Measurements from ENCODE around the gene ALG3.
"Not testable (repeated sequence)": the region's sequence is repeated elsewhere in the genome, so short reads cannot be mapped to it uniquely, and the experiment has no call there.

ALG3 gene

DNA sequence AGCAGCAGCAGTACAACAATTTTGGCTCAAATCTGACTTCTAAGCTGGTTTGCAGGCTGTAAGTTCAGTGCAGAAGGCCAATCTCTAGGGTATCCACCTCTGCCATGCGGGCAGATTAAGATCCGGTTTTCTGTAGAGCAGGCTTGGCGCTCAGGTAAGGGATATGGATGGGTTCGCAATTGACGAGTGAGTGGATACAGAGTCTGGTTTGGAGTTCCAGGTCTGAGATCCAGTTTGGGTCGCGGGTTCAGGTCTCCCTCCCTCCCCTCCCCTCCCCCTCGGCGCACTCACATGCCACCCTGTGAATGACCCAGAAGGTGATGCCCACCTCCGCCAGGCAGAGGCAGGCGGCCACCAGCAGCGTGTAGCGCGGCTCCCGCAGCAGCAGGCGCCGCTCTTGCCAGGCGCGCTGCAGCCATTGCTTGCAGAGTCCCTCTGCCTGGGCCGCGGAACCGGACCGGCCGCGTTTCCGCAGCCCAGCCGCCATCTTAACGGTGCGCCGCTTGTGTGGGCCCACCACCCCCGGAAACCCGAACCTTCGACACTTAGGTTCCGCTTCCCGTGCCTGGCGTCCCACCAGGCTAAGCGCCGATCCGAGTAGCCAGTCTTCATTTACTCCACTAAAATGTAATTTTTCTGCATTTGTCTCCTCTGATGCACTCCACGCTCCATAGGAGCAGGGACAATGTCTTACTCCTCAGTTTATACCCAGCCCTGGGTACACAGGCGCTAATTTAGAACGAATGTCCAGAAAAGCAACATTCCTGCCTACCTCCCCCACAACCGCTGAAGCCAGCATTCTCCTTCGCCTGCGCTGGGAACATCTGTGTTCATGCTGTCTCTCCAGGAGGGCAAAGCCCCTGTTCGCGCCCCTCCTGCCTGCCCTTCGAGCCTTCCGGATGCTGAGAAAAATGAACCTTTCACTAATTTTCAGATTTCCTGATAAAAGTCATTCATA lies at the start of gene ALG3:
Gene ALG3 (minus strand): TSS at position 509 of the 958 bp plus-strand sequence. CDS start 22 bp downstream, at position 487.
- peak; percentile 59 for DNase-seq (ENCODE audit: low read depth)

DNA sequence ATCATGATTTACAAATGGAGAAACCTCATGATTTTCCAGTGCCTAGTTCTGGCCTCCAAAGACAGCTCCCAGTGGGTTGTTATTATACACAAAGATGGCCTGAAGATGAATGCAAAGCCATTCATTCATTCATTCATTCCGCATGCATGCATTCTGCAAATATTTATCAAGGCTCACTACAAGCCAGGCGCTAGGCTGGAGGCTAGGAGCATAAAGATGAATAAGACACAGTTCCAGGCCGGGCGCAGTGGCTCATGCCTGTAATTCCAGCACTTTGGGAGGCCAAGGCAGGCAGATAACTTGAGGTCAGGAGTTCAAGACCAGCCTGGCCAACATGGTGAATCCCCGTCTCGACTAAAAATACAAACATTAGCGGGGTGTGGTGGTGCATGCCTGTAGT lies 47.9 kb upstream of the ALG3 start:
- no peak for DNase-seq (ENCODE audit: low read depth)

DNA sequence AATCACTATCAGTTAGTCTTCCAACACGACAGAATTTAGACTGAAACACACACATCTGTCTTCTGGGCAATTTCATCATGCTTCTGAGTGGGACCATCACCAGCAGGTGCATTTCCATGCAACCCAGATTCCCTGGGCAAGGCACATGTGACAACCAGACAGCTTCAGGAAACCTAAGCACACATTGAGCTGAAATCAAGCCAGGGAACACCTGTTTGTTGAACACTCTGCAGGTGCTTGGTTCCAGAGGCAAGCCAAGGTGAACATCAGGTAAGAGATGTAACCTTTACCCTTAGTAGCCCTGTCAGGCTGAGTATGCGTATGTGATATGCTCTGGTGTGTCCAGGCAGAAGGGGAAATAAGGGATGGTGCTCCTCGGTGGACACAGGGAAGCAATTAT lies 47.0 kb upstream of the ALG3 start:
- DNase-seq (ENCODE audit: low read depth): no peak

DNA sequence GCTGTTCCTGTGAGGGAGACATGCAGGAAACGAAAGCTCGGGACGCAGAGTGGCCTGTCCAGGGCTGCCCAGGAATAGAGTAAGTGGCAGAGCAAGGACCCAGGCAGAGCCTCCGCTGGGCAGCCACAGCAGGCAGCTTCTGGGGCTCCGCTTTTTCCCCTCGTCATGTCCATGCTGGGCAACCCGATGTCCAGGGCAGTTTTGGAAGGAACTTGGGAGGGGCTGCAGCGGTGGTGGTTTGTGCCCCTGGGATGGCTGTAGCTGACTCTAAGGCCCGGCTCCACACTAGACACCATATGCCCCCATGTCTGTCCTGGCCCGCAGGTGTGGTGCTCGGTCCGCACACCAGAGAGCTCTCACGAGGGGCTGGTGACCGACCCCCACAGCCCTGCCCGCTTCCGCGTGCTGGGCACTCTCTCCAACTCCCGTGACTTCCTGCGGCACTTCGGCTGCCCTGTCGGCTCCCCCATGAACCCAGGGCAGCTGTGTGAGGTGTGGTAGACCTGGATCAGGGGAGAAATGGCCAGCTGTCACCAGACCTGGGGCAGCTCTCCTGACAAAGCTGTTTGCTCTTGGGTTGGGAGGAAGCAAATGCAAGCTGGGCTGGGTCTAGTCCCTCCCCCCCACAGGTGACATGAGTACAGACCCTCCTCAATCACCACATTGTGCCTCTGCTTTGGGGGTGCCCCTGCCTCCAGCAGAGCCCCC lies 43.1 kb upstream of the ALG3 start:
- no peak for DNase-seq (ENCODE audit: low read depth)

DNA sequence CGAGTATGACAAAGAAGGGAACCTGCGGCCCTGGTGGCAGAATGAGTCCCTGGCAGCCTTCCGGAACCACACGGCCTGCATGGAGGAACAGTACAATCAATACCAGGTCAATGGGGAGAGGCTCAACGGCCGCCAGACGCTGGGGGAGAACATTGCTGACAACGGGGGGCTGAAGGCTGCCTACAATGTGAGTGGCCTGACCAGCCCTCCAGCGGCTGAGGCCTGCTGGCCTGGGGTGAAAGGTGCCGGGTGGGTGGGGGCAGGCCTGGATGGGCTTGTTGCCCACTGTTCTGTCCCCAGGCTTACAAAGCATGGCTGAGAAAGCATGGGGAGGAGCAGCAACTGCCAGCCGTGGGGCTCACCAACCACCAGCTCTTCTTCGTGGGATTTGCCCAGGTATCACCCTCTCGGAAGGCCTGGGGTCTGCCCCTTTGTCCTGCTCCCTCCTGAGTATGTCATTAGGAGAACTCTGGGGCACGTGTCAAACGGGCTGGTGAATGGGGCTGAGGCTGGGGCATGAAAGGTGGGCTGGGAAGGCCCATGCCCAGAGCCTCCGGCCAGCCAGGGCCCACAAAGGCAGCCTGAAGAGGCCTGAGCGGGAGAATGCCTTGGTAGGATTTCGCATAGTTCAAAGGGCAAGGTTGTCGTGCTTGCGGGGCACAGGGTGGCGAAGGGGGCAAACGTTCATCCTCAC lies 42.4 kb upstream of the ALG3 start:
- DNase-seq (ENCODE audit: low read depth): no peak

DNA sequence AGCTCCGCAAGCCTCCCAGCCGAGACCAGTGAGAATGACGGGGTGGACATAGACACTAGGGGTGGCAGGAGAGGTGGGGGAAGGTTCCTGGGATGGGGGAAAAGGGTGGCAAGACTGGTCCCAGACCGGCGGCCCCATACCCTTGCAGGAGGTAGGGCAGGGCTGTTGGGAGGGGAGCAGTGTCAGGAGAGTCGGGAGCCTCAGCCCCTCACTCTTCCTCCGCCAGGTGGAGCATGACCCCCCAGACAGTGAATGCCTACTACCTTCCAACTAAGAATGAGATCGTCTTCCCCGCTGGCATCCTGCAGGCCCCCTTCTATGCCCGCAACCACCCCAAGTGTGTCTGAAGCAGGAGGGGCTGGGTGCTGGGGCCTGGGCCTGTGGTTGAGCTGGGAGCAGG lies 41.6 kb upstream of the ALG3 start:
- DNase-seq (ENCODE audit: low read depth): no peak

DNA sequence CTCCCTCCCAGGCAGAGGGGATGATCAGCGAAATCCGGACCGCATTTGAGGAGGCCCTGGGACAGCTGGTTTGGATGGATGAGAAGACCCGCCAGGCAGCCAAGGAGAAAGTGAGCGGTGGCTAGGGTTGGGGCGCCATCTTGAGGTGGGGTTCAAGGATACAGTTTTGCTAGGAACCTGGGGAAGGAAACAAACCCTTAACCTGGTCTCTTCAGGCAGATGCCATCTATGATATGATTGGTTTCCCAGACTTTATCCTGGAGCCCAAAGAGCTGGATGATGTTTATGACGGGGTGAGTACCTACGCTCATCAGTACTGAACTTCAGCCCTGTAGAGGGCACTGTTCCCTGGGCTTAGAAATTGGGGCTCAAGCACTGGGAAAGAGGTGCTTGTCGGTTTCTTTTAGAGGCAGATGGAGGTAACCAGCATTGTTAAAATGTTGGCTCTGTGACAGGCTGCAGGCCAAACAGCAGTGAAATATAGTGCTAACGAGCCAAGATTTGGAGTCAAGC lies 40.7 kb upstream of the ALG3 start:
- no peak for DNase-seq (ENCODE audit: low read depth)

DNA sequence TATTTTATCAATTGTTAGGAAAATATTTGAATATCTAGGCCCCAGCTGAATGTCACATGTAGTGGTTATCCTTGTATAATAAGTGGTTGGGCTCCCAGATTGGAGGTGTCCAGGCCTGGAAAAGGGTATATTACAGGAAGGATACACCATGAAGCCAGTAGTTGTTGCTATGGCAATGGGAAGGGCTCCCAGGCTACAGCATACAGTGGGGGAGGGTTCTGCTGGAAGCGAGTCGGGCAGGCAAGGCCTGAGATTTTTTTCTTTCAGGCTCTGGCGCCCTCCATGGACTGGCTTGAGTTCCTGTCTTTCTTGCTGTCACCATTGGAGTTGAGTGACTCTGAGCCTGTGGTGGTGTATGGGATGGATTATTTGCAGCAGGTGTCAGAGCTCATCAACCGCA lies 35.9 kb upstream of the ALG3 start:
- DNase-seq (ENCODE audit: low read depth): peak; percentile 27

DNA sequence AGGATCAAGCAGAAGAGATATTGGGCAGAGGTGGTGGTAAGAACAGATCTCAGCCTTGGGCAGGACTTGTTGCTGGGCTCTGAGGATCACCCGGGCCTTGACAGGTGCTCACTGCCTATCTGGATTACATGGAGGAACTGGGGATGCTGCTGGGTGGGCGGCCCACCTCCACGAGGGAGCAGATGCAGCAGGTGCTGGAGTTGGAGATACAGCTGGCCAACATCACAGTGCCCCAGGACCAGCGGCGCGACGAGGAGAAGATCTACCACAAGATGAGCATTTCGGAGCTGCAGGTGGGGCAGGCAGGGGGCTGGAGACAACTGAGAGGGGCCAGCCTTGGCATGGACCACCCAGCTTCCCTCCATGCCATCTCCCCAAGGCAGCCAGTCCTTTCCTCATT lies 34.9 kb upstream of the ALG3 start:
- no peak for DNase-seq (ENCODE audit: low read depth)

DNA sequence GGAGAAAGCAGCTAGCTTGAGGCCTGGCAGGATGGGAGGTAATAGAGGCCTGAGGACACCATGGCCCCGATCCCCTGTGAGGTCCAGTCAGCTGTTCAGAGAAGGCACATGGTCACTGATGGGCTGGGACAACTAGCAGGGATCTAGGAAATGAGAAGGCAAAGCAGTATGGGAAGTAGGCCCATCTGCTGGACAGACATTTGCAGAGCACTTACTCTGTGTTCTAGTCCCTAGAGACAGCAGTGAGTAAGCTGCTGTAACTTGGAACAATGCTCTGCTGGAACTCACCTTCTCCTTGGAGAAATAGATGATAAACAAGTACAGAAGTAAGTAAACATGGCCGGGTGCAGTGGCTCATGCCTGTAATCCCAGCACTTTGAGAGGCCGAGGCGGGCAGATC lies 34.2 kb upstream of the ALG3 start:
- DNase-seq (ENCODE audit: low read depth): no peak

DNA sequence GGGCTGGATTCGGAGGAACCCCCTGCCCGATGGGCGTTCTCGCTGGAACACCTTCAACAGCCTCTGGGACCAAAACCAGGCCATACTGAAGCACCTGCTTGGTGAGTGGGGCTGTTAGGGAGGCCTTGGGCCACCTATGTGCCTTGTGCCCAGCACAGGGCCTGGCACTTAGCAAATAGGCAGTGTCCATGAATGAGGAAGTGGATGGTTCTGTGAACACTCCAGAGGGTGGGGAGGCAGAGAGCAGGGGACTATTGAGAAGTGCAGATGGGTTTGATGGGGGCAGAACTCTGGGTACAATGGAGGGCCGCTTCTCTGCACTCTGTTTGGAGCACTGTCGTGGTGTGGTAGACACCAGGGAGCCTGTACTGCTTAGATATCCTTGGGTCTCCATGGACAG lies 28.6 kb upstream of the ALG3 start:
- DNase-seq (ENCODE audit: low read depth): no peak

DNA sequence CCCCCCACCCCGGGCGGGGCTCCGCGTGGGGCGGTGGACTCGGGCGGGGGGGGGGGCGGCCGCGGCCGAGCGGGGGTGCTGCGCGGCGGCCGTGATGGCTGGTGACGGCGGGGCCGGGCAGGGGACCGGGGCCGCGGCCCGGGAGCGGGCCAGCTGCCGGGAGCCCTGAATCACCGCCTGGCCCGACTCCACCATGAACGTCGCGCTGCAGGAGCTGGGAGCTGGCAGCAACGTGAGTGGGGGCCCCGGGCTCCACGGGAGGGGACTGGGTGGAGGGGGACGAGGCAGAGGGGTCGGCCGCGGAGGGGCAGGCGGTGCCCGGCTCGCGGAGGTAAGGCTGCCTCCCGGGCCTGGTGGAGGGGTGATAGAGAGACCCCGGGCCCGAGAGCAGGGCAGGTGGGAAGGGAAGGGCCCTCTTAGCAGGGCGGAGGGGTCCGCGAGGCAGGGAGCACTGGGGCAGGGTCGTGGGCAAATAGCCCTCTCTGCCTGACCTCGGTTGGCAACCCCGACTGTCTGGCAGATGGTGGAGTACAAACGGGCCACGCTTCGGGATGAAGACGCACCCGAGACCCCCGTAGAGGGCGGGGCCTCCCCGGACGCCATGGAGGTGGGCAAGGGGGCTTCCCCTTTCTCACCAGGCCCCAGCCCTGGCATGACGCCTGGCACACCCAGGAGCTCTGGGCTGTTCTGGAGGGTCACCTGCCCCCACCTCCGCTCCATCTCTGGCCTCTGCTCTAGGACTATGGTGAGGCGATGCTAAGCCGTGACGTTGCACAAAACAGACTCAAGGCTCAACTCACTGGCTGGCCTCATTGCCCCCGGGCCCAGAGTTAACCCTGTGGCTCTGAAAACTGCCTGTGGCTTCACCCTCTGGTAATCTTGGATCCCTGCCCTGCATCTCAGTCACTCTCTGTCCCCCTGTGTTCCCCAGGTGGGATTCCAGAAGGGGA lies 27.5 kb upstream of the ALG3 start, which contains the start of gene ECE2:
Gene ECE2 (plus strand): TSS at position 62 of the 950 bp plus-strand sequence. CDS start 132 bp downstream, at position 194.
- no peak for DNase-seq (ENCODE audit: low read depth)

DNA sequence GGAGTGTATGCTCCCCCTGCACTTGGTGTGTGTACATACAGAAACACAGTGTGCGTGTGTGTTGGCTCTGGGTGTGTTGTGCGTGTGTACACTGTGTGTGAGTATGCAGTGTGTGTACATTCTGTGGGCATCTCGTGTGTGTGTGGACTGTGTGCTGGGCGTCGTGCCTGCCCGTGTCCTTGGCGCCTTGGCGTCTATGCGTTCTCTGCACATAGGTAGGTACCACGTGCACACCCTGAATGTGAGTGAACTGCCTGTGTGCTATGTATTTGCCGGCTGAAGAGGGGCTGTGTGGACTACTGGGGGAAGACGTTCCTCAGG lies 26.6 kb upstream of the ALG3 start:
- DNase-seq (ENCODE audit: low read depth): no peak

DNA sequence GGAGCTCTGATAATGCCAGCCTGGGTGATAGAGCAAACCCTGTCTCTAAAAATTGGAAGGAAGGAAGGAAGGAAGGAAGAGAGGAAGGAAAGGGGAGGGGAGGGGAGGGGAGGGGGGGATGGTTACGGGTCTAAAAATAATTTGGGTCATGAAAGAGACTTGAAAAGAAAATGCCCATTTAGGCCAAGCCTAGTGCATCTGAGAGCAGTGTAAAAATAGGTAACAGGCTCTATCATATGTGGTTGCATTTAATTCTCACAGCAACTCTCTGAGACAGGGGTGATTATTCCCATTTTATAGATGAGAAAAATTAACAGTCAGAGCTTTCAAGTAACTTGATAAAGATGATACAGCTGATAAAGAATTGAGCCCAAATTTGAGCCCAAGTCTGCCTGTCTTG lies 23.5 kb upstream of the ALG3 start:
- DNase-seq (ENCODE audit: low read depth): no peak

DNA sequence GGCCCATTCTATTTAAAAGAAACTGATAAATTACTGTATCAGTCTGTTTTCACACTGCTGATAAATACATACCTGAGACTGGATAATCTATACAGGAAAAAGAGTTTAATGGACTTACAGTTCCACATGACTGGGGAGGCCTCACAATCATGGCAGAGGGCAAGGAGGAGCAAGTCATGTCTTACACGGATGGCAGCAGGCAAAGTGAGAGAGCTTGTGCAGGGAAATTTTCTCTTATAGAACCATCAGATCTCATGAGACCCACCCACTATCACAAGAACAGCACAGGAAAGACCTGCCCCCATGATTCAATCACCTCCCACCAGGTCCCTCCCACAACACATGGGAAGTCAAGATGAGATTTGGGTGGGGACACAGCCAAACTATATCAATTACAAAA lies 18.5 kb upstream of the ALG3 start:
- not testable (repeated sequence) for DNase-seq (ENCODE audit: low read depth)

DNA sequence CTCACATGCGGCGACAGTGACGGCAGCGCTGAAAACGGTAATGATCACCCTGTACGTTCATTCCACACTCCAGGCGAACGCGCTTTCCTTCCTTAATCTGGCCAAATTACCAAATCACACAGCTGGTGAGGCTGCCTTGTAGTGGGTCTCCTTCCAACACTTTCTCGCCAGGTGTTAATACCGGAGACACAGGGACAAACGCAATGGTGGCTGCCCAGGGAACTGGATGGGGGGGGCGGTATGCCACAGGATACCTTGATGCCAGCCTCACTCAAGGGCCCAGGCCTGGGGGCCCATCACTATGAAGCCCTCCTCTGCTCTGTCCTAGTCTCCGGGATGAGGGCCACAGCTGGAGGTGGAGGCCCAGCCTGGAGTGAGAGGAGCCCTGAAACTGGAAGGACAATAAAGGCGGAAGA lies 14.0 kb upstream of the ALG3 start:
- DNase-seq (ENCODE audit: low read depth): no peak

DNA sequence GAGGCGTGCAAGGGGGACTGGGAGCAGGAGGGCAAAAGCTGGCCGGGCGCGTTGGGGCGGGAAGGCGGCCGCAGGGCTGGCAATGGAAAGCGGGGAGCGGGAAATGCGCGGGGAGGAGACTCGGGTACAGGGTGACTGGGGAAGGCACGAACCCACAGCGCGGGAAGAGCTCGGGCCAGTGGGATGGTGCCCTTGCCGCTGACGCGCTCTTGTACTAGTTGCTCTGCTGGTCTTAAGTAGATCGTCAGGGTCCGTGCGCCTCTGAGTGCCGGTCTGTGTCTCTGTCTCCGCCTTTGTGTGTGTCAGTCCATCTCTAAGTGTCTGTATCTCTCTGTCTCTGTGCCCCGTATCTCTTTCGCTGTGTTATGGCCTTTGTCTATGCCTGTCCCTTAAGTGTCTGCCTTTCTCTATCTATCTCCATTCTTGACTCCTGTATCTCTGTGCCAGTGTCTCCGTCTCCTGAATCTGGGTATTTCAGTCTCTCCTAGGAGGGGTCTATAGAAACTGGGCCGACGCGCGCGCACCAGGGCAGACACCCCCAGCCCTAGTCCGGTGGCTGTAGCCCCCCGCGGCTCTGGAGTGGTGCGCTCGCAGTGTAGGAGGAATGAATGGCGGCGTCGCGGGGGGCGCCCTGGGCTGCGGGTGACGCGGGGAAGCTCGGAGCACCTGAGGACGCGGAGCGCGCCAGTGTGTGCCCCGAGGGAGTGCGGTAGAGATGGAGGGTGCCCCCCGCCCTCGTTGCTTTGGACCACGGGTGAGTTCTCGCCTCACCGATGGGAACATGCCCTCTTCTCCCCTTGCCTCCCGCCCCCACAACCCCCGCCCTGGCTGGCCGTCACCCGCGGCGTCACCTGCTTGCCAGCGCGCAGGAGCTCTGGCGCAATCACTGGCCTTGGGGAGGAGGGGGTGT lies 13.3 kb upstream of the ALG3 start:
- DNase-seq (ENCODE audit: low read depth): no peak

DNA sequence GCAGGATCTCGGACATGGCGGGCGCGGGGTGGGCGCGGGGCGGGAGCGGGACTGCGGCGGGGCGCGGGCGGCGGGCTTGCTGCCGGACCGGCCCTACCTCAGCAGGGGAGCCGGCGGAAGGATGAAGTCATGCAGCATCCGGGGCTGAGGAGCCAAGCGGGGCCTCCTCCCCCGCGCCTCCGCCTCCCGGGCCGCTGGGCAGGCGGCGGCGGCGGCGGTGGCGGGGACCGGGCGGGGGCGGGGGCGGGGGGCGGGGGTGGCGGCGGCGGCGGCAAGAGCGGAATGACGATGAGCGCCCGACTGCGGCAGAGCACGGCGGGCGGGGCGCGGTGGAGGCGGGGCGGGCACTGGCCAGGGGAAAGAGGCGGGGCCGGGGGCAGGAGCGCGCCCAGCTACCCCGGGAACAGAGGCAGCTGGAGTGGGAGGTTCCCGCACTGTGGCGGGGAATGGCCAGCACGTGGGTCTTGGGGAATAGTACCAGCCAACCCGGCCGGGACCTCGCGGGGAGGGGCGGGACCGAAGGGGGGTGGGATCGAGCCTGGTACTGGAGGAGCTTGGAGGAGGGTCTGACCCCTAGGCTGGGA lies 12.6 kb upstream of the ALG3 start, which contains the start of gene CAMK2N2:
Gene CAMK2N2 (minus strand): TSS at position 284 of the 584 bp plus-strand sequence. CDS start 268 bp downstream, at position 16.
- peak; percentile 62 for DNase-seq (ENCODE audit: low read depth)

DNA sequence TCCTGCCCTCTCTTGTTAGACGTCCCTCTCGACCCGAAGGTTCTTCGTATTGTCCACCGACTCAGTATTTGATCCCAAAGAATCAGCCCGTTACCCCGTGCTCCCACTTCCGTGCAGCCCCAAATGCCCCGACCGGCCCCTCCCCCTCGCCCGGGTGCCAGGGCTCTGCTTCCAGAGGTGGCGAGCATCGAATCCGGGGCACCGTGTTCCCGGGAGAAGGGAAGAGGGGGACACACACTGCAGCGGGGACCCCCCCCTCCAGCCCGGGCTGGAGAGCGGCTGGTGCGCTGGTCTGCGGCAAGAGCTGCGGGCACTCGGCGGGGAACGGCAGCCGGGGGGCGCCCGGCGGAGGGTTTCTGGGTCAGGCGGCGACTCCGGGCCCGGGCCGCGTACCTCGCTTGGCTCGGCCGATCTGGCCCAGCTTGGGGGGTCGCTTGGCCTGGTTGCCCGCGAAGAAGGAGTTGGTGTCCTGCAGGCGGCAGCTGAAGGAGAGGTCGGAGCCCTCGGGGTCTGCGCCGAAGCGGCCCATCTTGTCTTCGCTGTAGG lies 12.0 kb upstream of the ALG3 start:
- DNase-seq (ENCODE audit: low read depth): no peak
